H9 (cell line): ENCODE measurements around the gene PASD1. TPM values are rescaled to one million over a fixed set of nuclear protein-coding genes. Genes with fewer than 3 reads are reported as not detected.

Experiments
- DNase-seq: peaks from one replicate; pipeline ENCODE4 v3.0.0-alpha.2; 2017
- H2AFZ ChIP-seq: one replicate; pipeline ENCODE4 v1.6.1; 2013; ENCODE audit warnings: mild to moderate bottlenecking, low read length, control low read depth, moderate library complexity
- H2AK5ac ChIP-seq: 2 replicates; pipeline ENCODE4 v1.6.1; 2013; ENCODE audit warnings: low read length, control low read depth, mixed read lengths; ENCODE audit not compliant: insufficient read length
- H2BK120ac ChIP-seq: one replicate; pipeline ENCODE4 v1.6.1; 2013; ENCODE audit warnings: low read depth, mild to moderate bottlenecking, low read length, control low read depth, inconsistent platforms; ENCODE audit not compliant: poor library complexity, severe bottlenecking
- H2BK12ac ChIP-seq: 2 replicates; pipeline ENCODE4 v1.6.1; 2013; ENCODE audit warnings: low read length, control low read depth, mixed read lengths, low read depth; ENCODE audit not compliant: insufficient read length
- H2BK15ac ChIP-seq: 2 replicates; pipeline ENCODE4 v1.6.1; 2013; ENCODE audit warnings: low read depth, low read length, control low read depth
- H2BK20ac ChIP-seq: one replicate; pipeline ENCODE4 v1.6.1; 2013; ENCODE audit warnings: low read depth, mild to moderate bottlenecking, low read length, control low read depth, inconsistent platforms; ENCODE audit not compliant: poor library complexity, severe bottlenecking
- H2BK5ac ChIP-seq: 2 replicates; pipeline ENCODE4 v1.6.1; 2013; ENCODE audit warnings: low read length, control low read depth, mixed read lengths; ENCODE audit not compliant: insufficient read length
- H3K14ac ChIP-seq: 2 replicates; pipeline ENCODE4 v1.6.1; 2013; ENCODE audit warnings: low read length, control low read depth; ENCODE audit not compliant: insufficient read depth
- H3K18ac ChIP-seq: 2 replicates; pipeline ENCODE4 v1.6.1; 2013; ENCODE audit warnings: low read depth, mild to moderate bottlenecking, mixed read lengths, low read length, control low read depth; ENCODE audit not compliant: insufficient read length
- H3K23ac ChIP-seq: 2 replicates; pipeline ENCODE4 v1.6.1; 2013; ENCODE audit warnings: low read length, control low read depth, mixed read lengths, low read depth; ENCODE audit not compliant: insufficient read length
- H3K23me2 ChIP-seq: 2 replicates; pipeline ENCODE4 v1.6.1; 2013; ENCODE audit warnings: low read depth, mild to moderate bottlenecking, mixed read lengths, low read length, control low read depth; ENCODE audit not compliant: insufficient read length, poor library complexity, severe bottlenecking
- H3K27ac ChIP-seq: 2 replicates; pipeline ENCODE4 v1.5.1; 2013; ENCODE audit warnings: low read length, control low read depth, mixed read lengths, low read depth; ENCODE audit not compliant: insufficient read length
- H3K27me3 ChIP-seq: 2 replicates; pipeline ENCODE4 v1.6.1; 2013; ENCODE audit warnings: low read length, control low read depth, inconsistent platforms; ENCODE audit not compliant: insufficient read depth
- H3K4ac ChIP-seq: 2 replicates; pipeline ENCODE4 v1.6.1; 2013; ENCODE audit warnings: low read depth, mild to moderate bottlenecking, control low read depth, inconsistent platforms, low read length, moderate library complexity
- H3K4me1 ChIP-seq: 2 replicates; pipeline ENCODE4 v1.6.1; 2013; ENCODE audit warnings: low read length, control low read depth, inconsistent platforms; ENCODE audit not compliant: insufficient read depth
- H3K4me2 ChIP-seq: 2 replicates; pipeline ENCODE4 v1.6.1; 2013; ENCODE audit warnings: low read length, control low read depth, mixed read lengths; ENCODE audit not compliant: insufficient read length, insufficient read depth
- H3K56ac ChIP-seq: 2 replicates; pipeline ENCODE4 v1.6.1; 2013; ENCODE audit warnings: low read depth, mild to moderate bottlenecking, mixed read lengths, low read length, control low read depth; ENCODE audit not compliant: insufficient read length
- H3K79me1 ChIP-seq: 2 replicates; pipeline ENCODE4 v1.6.1; 2013; ENCODE audit warnings: low read depth, mild to moderate bottlenecking, moderate library complexity, low read length, control low read depth, inconsistent platforms; ENCODE audit not compliant: insufficient read depth, poor library complexity, severe bottlenecking
- H3K79me2 ChIP-seq: 2 replicates; pipeline ENCODE4 v1.6.1; 2013; ENCODE audit warnings: low read length, control low read depth, inconsistent platforms; ENCODE audit not compliant: insufficient read depth
- H3K9ac ChIP-seq: 2 replicates; pipeline ENCODE4 v1.6.1; 2013; ENCODE audit warnings: low read length, control low read depth, mixed read lengths; ENCODE audit not compliant: insufficient read length; ENCODE audit errors: extremely low read depth
- H3K9me3 ChIP-seq: one replicate; pipeline ENCODE4 v1.6.1; 2013; ENCODE audit warnings: low read depth, low read length, inconsistent platforms; ENCODE audit not compliant: control insufficient read depth
- H3T11ph ChIP-seq: one replicate; pipeline ENCODE4 v1.6.1; 2013; ENCODE audit warnings: mild to moderate bottlenecking, low read length, control low read depth, inconsistent platforms
- H4K20me1 ChIP-seq: one replicate; pipeline ENCODE4 v1.6.1; 2013; ENCODE audit not compliant: control insufficient read depth, insufficient read length, insufficient read depth
- H4K5ac ChIP-seq: 2 replicates; pipeline ENCODE4 v1.6.1; 2013; ENCODE audit warnings: low read depth, mild to moderate bottlenecking, mixed read lengths, low read length, control low read depth; ENCODE audit not compliant: insufficient read length
- H4K8ac ChIP-seq: replicated peaks from 2 replicates; pipeline ENCODE4 v1.6.1; 2013; ENCODE audit warnings: low read length, control low read depth, mixed read lengths, low read depth; ENCODE audit not compliant: insufficient read length
- H4K91ac ChIP-seq: 2 replicates; pipeline ENCODE4 v1.6.1; 2013; ENCODE audit warnings: low read depth, mild to moderate bottlenecking, moderate library complexity, mixed read lengths, low read length, control low read depth; ENCODE audit not compliant: insufficient read length
- H3K27ac Mint-ChIP-seq, 3 experiments: 2 replicates in 2 of 3; 3 replicates in 1 of 3; pipeline ENCODE4 v1.8.0; 2020 to 2021; ENCODE audit warnings: mixed read lengths in 3 of 3, mild to moderate bottlenecking in 1 of 3, moderate library complexity in 1 of 3
- H3K27me3 Mint-ChIP-seq: 2 replicates; pipeline ENCODE4 v1.8.0; 2021; ENCODE audit warnings: low read depth, mild to moderate bottlenecking, moderate library complexity, mixed read lengths
- H3K36me3 Mint-ChIP-seq, 3 experiments: 2 replicates in 2 of 3; 3 replicates in 1 of 3; pipeline ENCODE4 v1.8.0; 2020 to 2021; ENCODE audit warnings: low read depth in 3 of 3, mixed read lengths in 3 of 3; ENCODE audit not compliant: insufficient read depth in 1 of 3
- H3K4me1 Mint-ChIP-seq, 2 experiments: 2 replicates each; pipeline ENCODE4 v1.8.0; 2020; ENCODE audit warnings: mixed read lengths in 2 of 2
- H3K4me3 Mint-ChIP-seq, 2 experiments: 2 replicates in 1 of 2; 3 replicates in 1 of 2; pipeline ENCODE4 v1.8.0; 2020 to 2021; ENCODE audit warnings: mild to moderate bottlenecking in 2 of 2, mixed read lengths in 2 of 2, moderate library complexity in 1 of 2
- H3K9me3 Mint-ChIP-seq, 2 experiments: 2 replicates in 1 of 2; 3 replicates in 1 of 2; pipeline ENCODE4 v1.8.0; 2020; ENCODE audit warnings: mild to moderate bottlenecking in 2 of 2, mixed read lengths in 2 of 2, moderate library complexity in 1 of 2
- WGBS: extraction: QIAGEN DNeasy Blood & Tissue Kit; methylation state at CpG from one replicate; pipeline ENCODE4 v1.1.7; 2013; ENCODE audit warnings: missing lambda C conversion rate, low lambda C conversion rate, mixed read lengths; ENCODE audit not compliant: insufficient read length; ENCODE audit errors: extremely low coverage; 5-methylcytosine and 5-hydroxymethylcytosine counted together
- total RNA-seq: library from RNA; stranded (reverse); gene quantifications from 2 replicates; pipeline ENCODE4 v1.2.1, GENCODE V29; 2021
- TF ChIP-seq, protein P1 (sequence below): fragments of 200-600 bp; sonication (generic); conservative IDR thresholded peaks from 3 replicates; pipeline ENCODE4 v1.8.0; 2021; ENCODE audit warnings: antibody characterized with exemption, mild to moderate bottlenecking

Gene PASD1
- total RNA-seq, 1 experiment from 2014 or later: not detected

DNA sequence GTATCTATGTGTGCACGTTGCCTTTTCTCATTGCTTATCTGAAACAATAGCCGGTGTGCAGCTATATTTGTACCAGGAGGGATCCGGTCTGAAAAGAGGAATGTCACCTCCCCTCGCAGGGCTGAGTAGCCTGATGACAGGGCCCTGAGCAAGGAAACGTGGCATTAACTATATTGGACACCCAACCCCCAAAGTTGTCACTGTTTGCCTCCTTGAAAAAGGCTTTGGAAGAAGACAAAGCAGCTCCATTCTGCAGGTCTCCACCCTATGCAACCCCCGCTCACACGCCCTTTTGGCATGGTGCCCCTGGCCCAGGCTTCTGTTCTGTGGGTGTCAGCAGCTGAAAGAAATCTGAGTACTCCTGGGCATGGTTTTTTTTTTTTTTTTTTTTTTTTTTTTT is 140.0 kb downstream of the PASD1 start:
- Histone ChIP-seq H4K5ac (no peak overlapping the region), H2AK5ac (no peak overlapping the region), H3K4ac (no peak overlapping the region), H3K27me3 (no peaks in the 10 kb centered on the region), H4K91ac (no peak overlapping the region), H3K14ac (no peak overlapping the region), H3K4me1 (no peaks in the 10 kb centered on the region; the same call in 1 of the 2 replicates), H3T11ph (no peak overlapping the region), H3K56ac (no peak overlapping the region), H3K23me2 (no peaks in the 10 kb centered on the region), H2BK20ac (no peak overlapping the region), H3K9ac (no peak overlapping the region), H3K79me1 (no peaks in the 10 kb centered on the region), H2BK120ac (no peak overlapping the region), H4K8ac (no peak overlapping the region), H4K20me1 (no peaks in the 10 kb centered on the region), H3K18ac (no peak overlapping the region), H3K9me3 (peaks cover 57% of the 10 kb centered on the region), H3K4me2 (no peak overlapping the region), H3K23ac (no peak overlapping the region), H2BK5ac (no peak overlapping the region), H2AFZ (no peak overlapping the region), H3K27ac (no peak overlapping the region), H3K79me2 (no peaks in the 10 kb centered on the region), H2BK15ac (no peak overlapping the region), H2BK12ac (no peak overlapping the region)
- TF ChIP-seq, protein P1, sequence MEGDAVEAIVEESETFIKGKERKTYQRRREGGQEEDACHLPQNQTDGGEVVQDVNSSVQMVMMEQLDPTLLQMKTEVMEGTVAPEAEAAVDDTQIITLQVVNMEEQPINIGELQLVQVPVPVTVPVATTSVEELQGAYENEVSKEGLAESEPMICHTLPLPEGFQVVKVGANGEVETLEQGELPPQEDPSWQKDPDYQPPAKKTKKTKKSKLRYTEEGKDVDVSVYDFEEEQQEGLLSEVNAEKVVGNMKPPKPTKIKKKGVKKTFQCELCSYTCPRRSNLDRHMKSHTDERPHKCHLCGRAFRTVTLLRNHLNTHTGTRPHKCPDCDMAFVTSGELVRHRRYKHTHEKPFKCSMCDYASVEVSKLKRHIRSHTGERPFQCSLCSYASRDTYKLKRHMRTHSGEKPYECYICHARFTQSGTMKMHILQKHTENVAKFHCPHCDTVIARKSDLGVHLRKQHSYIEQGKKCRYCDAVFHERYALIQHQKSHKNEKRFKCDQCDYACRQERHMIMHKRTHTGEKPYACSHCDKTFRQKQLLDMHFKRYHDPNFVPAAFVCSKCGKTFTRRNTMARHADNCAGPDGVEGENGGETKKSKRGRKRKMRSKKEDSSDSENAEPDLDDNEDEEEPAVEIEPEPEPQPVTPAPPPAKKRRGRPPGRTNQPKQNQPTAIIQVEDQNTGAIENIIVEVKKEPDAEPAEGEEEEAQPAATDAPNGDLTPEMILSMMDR: no peak
- no peak for DNase-seq
- H3K4me3 Mint-ChIP-seq: no peak overlapping the region
- no CpG with 5 or more reads among the region's 7 CpGs for WGBS
- 0 out of 4 replicates have a peak, but pooled peaks cover 0 to 2% of the 10 kb centered on the region in 2 experiments for H3K4me1 Mint-ChIP-seq
- H3K36me3 Mint-ChIP-seq: peaks cover 0 to 2% (median 0%) of the 10 kb centered on the region in 3 experiments; a peak in 2 of 7 replicates
- peaks cover 60 to 63% of the 10 kb centered on the region in 2 experiments for H3K9me3 Mint-ChIP-seq
- H3K27me3 Mint-ChIP-seq: peaks cover 3% of the 10 kb centered on the region
- H3K27ac Mint-ChIP-seq: no peak overlapping the region
